Gastroesophageal sphincter (tissue), 3 donors: Measurements from ENCODE around the gene FBH1.

ENCODE experiments used
- CTCF ChIP-seq, 4 experiments: fragments of 200-600 bp in 2 of 4; fragments of 450-650 bp in 2 of 4; sonication (generic) in 1 of 4; IDR thresholded peaks; one replicate each; pipeline ENCODE4 v1.5.1; 2017 to 2019; ENCODE audit warnings: antibody characterized with exemption in 4 of 4, mild to moderate bottlenecking in 2 of 4, moderate library complexity in 2 of 4
- POLR2A ChIP-seq, 2 donors: fragments of 450-650 bp; IDR thresholded peaks; one replicate each; pipeline ENCODE4 v1.6.1; 2017; ENCODE audit warnings: antibody characterized with exemption in 2 of 2, mild to moderate bottlenecking in 2 of 2, moderate library complexity in 1 of 2

- TF ChIP-seq POLR2A (IDR thresholded peaks at IDR 0.05) (no peak), CTCF (IDR thresholded peaks at IDR 0.05) (no peak)
Observed at GRCh38 chr10:5900247-5900646, 10.2 kb downstream of the FBH1 start.
